Neuron (in vitro differentiated cells): ENCODE measurements around the gene MARK3.

Experiments used
- H2AFZ ChIP-seq: one replicate; pipeline ENCODE4 v1.6.1; 2013; ENCODE audit warnings: low read depth, mild to moderate bottlenecking, inconsistent platforms, low read length, moderate library complexity
- H3K27me3 ChIP-seq: one replicate; pipeline ENCODE4 v1.6.1; 2013; ENCODE audit warnings: low read length; ENCODE audit not compliant: insufficient read depth
- H3K36me3 ChIP-seq: one replicate; pipeline ENCODE4 v1.6.1; 2013; ENCODE audit warnings: low read length; ENCODE audit not compliant: insufficient read depth
- H3K4me1 ChIP-seq: one replicate; pipeline ENCODE4 v1.6.1; 2013; ENCODE audit warnings: low read length; ENCODE audit not compliant: insufficient read depth
- H3K4me3 ChIP-seq: 2 replicates; pipeline ENCODE4 v1.5.1; 2013; ENCODE audit warnings: mild to moderate bottlenecking, low read length, moderate library complexity
- H3K9me3 ChIP-seq: one replicate; pipeline ENCODE4 v1.6.1; 2013; ENCODE audit warnings: low read length

MARK3 gene

DNA sequence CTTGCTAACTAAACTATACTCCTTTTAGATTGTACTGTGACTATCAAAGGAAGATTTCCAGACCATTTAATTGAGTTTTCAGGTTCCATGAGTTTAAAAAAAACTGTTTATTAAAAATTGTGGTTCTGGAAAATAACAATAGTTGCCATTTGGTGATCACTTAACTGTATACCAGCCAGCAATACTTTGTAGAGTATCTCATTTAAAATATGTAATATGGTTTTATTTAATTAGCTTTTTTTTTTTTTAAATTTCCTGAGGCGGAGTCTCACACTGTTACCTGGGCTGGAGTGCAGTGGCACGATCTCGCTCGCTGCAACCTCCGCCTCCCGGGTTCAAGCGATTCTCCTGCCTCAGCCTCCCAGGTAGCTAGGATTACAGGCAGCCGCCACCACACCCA lies 7.4 kb downstream of the MARK3 start:
- no peak overlapping the region for H2AFZ ChIP-seq
- H3K36me3 ChIP-seq: no peaks in the 10 kb centered on the region
- no peaks in the 10 kb centered on the region for H3K9me3 ChIP-seq
- no peak overlapping the region for H3K4me3 ChIP-seq
- no peaks in the 10 kb centered on the region for H3K27me3 ChIP-seq
- peaks cover 21% of the 10 kb centered on the region for H3K4me1 ChIP-seq

DNA sequence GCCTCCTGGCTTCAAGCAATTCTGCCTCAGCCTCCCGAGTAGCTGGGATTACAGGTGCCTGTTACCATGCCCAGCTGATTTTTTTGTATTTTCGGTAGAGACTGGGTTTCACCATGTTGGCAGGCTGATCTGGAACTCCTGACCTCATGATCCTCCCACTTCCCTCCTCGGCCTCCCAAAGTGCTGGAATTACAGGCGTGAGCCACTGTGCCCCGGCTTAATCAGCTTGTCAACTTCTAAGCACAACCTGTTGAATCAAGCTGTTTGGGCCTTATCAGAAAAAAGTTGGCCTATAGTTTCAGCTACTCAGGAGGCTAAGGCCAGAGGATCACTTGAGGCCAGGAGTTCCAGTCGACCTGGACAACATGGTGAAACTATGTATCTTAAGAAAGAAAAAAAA lies 7.9 kb downstream of the MARK3 start:
- Histone ChIP-seq H3K9me3 (no peaks in the 10 kb centered on the region), H2AFZ (no peak overlapping the region), H3K36me3 (no peaks in the 10 kb centered on the region), H3K4me3 (no peak overlapping the region), H3K4me1 (peaks cover 19% of the 10 kb centered on the region), H3K27me3 (no peaks in the 10 kb centered on the region)

DNA sequence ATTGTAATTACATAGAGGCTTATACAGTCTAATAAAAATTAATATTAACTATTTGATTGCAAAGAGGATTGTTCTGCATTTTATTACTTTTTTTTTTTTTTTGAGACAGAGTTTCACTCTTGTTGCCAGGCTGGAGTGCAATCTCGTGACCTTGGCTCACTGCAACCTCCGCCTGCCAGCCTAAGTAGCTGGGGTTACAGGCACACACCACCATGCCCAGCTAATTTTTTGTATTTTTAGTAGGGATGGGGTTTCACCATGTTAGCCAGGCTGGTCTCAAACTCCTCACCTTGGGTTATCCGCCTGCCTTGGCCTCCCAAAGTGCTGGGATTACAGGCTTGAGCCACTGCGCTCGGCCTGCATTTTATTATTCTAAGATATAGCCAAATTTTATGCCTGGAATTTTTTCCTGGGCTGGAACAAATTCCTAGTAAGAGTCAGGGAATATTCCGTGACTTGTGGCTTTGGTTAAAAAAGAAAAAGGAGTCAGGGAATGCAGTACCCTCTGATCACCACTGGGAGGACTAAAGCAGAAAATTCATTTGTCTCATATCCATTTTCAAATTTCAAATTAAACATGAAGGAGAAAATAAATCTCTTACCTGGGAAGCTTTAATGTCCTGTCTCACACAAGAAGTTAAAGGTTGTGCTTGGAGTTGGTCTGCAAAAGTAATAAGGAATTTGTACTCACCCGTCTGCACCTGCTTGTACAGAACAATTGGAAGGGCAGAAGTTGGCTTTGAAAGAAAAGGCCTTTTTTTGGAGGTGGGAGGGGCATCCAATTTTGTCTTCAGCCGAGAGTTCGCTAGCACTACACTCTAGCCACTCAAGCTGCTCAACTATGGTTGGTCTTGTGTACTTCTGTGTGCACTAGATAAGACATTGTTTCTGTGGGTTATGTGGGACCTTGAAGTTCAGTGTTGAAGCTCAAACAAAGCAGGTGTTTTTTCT lies 8.7 kb downstream of the MARK3 start:
- no peak overlapping the region for H3K4me3 ChIP-seq
- H3K4me1 ChIP-seq: peaks cover 16% of the 10 kb centered on the region
- no peak overlapping the region for H2AFZ ChIP-seq
- H3K36me3 ChIP-seq: no peaks in the 10 kb centered on the region
- H3K27me3 ChIP-seq: no peaks in the 10 kb centered on the region
- no peaks in the 10 kb centered on the region for H3K9me3 ChIP-seq

DNA sequence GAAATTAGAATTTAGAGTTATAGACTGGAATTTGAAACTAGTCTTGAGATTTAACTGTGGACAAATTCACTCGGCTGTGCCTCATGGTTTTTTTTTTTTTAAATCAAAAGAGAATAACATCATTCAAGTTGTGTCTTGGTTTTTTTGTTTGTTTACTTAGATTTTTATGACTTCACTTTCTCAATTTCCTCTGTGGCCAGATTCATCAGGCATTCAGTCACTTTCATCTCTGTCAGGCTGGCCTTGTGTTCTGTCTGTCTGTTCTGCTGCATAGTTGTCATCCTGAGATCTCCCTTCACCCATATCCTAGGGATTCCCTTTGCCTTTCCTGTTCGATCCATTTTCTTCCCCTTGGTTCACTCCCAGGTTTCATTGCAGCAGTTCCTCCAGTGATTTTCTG lies 10.0 kb downstream of the MARK3 start:
- H3K9me3 ChIP-seq: no peaks in the 10 kb centered on the region
- H3K27me3 ChIP-seq: no peaks in the 10 kb centered on the region
- no peak overlapping the region for H2AFZ ChIP-seq
- H3K36me3 ChIP-seq: no peaks in the 10 kb centered on the region
- no peak overlapping the region for H3K4me3 ChIP-seq
- H3K4me1 ChIP-seq: peaks cover 16% of the 10 kb centered on the region

DNA sequence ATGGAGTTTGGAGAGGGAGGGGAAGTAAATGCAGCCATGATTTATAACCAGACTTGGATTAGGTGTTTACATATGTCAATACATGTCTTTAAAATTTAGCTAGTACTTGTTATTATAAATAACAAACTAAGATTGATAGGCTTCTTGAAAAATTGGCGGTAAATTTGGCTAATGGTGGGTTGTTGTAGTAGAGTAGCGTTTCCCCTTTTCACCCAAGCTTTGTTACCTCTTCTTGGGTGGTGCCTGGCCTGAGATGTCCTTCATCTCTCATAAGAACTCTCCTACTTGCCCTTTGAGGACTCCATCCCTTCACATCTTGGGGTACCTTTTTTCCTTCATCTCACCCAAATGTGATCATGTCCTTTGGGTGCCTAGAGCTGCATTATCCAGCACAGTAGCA lies 11.2 kb downstream of the MARK3 start:
- Histone ChIP-seq H3K9me3 (no peaks in the 10 kb centered on the region), H3K36me3 (no peaks in the 10 kb centered on the region), H3K4me3 (no peak overlapping the region), H2AFZ (no peak overlapping the region), H3K4me1 (peaks cover 23% of the 10 kb centered on the region), H3K27me3 (no peaks in the 10 kb centered on the region)

DNA sequence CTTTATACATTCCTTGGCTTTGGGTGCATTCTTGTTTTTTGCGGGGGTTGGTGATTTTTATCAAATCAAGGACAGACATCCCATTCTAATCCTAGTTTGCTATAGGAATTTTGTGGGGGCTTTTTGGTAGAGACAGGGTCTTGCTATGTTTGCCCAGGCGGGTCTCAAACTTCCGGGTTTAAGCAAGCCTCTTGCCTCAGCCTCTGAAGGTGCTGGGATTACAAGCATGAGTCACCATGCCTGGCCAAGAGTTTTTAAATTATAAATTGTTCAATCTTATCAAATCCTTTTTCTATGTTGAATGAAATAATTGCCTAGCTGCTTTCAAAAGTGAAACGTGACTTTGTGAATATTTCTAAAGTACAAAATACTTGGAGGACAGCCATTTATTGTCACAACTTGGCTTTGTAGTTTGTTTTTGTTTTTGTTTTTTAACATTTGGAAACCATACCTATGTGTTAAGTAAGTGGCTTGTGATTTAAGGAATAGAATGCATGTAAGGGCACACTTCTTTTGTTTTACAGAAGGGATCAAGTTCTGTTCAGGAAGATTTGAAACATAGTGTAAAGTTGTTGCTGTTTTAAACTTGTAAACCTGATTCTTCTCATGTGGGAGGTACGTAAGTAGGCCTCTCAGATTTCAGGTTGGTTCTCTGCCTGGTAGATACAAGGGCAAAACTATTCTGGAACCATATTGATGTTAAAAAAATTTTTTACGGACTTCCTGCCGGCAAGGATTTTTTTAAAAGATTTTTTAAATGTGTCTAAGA lies 13.4 kb downstream of the MARK3 start:
- H3K27me3 ChIP-seq: no peaks in the 10 kb centered on the region
- H3K9me3 ChIP-seq: no peaks in the 10 kb centered on the region
- no peak overlapping the region for H2AFZ ChIP-seq
- H3K4me1 ChIP-seq: peaks cover 39% of the 10 kb centered on the region
- no peaks in the 10 kb centered on the region for H3K36me3 ChIP-seq
- no peak overlapping the region for H3K4me3 ChIP-seq

DNA sequence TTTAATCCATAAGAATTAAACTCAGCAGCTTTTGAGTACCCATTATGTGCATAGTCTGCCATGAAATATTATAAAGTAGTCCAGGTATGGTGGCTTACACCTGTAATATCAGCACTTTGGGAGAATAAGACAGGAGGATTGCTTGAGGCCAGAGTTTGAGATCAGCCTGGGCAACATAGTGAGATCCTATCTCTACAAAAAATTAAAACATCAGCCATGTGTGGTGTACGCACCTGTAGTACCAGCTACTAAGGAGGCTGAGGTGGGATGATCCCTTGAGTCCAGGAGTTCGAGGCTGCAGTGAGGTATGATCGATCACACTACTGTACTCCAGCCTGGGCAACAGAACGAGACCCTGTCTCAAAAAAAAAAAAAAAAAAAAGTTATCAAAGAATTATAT lies 15.3 kb downstream of the MARK3 start:
- H2AFZ ChIP-seq: no peak overlapping the region
- H3K27me3 ChIP-seq: no peaks in the 10 kb centered on the region
- peaks cover 4% of the 10 kb centered on the region for H3K36me3 ChIP-seq
- peaks cover 34% of the 10 kb centered on the region for H3K4me1 ChIP-seq
- H3K9me3 ChIP-seq: no peaks in the 10 kb centered on the region
- H3K4me3 ChIP-seq: no peak overlapping the region

DNA sequence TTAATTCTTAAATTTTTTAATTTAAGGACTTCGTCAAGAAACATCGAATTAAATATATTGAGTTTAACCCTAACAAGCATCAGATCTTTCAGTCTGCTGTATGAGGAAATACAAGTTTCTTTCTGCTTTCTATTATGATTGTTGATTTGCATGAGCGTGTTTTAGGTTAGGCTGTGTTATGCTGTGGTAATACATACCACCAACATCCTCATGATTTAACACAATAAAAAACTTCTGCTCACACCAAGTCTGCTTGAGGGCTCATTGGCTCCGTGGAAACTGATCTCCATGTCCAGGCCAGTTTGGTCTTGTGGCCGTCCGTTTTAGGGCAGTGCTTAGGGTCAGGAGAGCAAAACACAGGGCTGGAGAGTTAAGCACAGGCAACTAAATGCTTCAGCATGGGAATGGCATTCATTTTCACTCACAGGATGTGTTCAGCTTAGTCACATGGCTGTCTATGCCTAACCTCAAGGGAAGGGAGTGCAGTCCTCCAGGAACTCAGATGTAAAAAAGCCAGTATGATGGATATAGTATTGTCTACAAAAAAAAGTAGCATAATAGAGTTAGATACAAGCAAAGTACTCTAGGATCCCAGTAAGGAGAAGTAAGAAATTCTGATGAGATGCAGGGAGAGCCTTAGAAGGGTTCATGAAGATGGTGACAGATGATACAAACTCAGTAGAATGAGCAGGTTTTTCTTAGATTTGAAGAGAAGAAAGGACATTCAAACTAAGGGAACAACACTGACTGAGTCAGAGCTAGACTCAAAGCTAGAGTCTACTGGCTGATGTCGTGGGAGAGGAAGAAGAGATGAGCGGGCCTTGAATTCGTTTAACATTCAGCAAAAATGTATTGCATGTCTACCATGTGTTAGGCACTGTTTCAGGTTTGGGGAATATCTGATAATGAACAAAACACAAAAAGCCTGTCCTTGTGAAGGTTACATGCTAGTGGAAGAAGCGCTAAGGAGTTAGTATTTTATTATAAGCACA lies 16.3 kb downstream of the MARK3 start:
- no peak overlapping the region for H3K4me3 ChIP-seq

DNA sequence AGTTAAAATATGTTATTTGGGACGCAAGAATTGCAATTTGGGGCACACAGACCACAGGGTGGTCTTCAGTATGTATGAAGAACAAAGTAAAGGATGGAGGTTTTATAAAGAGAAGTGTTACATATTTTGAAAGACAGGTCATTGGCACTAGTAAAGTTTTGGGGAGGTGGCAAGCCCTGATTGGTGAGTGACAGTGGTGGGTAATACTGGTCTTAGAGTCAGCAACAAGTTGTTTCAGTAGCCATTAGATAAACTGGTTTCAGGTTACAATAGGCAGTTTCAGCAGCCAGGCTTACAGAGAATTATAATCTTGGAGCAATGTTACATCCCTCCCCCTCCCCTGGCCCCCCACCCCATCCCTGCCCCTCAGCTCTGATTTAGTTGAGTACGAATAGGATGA lies 17.5 kb downstream of the MARK3 start:
- peaks cover 29% of the 10 kb centered on the region for H3K4me1 ChIP-seq
- peaks cover 15% of the 10 kb centered on the region for H3K36me3 ChIP-seq

More for the DNA sequence above, 16.3 kb downstream of the MARK3 start:
- Histone ChIP-seq H3K4me1 (peaks cover 29% of the 10 kb centered on the region), H3K9me3 (no peaks in the 10 kb centered on the region), H3K36me3 (peaks cover 9% of the 10 kb centered on the region), H2AFZ (no peak overlapping the region), H3K27me3 (no peaks in the 10 kb centered on the region)

DNA sequence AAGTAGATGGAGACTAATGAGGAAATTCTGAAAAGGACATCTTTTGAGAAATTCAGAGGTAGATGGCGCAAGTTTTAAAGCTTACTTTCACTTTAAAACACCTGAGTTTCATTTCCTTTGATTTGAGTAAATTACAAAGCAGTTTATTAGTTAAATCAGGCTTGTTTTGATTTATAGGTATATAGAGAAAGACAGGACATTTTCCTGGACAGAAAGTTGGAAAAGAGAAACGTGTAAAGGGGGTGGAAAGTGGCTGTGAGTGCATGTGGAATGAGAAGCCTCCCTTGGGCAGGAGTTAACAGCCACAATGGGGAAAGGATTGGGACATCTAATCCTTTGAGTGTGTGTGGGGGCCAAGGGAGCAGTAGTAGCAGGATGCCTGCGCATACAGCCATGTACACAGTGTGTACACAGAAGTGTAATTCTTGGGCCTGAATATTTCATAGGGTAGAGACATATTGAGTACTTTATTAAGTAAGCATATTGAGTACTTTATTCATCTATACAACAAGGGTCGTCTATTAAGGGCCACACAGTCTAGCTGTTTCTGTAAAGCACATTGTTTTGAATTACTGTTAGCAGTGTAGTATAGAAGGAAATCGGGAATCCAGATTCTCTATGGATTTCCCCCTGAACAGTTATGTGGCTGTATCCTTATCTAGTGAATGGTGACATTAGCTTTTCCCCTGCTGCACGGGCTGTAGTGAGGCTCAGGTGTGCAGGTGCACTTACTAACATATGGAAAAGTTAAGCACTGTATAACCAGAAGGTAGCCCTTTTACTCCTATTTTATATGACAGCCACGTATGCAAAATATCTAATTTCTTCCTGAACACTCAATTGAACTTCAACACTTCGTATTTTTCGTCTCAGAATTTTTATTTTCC lies 19.1 kb downstream of the MARK3 start:
- peaks cover 29% of the 10 kb centered on the region for H3K4me1 ChIP-seq
- no peaks in the 10 kb centered on the region for H3K9me3 ChIP-seq
- H2AFZ ChIP-seq: no peak overlapping the region
- H3K27me3 ChIP-seq: no peaks in the 10 kb centered on the region
- H3K36me3 ChIP-seq: peaks cover 27% of the 10 kb centered on the region
- no peak overlapping the region for H3K4me3 ChIP-seq

More for the DNA sequence above, 17.5 kb downstream of the MARK3 start:
- H3K27me3 ChIP-seq: no peaks in the 10 kb centered on the region
- H2AFZ ChIP-seq: no peak overlapping the region
- H3K4me3 ChIP-seq: no peak overlapping the region
- no peaks in the 10 kb centered on the region for H3K9me3 ChIP-seq

DNA sequence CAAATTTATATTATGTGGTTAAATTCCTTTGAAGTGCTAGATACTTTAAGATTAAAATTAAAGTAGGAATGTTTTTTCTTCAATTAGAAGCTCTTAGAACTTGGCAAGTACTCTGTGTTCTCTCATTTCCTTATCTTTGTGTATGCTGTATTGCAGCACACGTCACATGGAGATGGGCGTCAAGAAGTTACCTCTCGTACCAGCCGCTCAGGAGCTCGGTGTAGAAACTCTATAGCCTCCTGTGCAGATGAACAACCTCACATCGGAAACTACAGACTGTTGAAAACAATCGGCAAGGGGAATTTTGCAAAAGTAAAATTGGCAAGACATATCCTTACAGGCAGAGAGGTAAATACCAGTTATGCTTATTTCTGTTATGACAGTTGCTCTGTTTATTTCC lies 19.7 kb downstream of the MARK3 start:
- H3K4me3 ChIP-seq: no peak overlapping the region
- H3K9me3 ChIP-seq: no peaks in the 10 kb centered on the region
- H3K4me1 ChIP-seq: peaks cover 29% of the 10 kb centered on the region
- peaks cover 27% of the 10 kb centered on the region for H3K36me3 ChIP-seq
- no peak overlapping the region for H2AFZ ChIP-seq
- no peaks in the 10 kb centered on the region for H3K27me3 ChIP-seq
